ENCODE results near the gene CHCHD5.
A peak's percentile ranks its signal among the peaks of the same experiment; 100 is the strongest.
"Not testable (repeated sequence)": the region's sequence is repeated elsewhere in the genome, so short reads cannot be mapped to it uniquely, and the experiment has no call there.

CHCHD5 gene

GRCh38 chr2:112584134-112584890, at the start of gene CHCHD5:
TSS of gene CHCHD5 (plus strand) at chr2:112584609. CDS start at chr2:112584648, 39 bp downstream.
- peak; percentile 74 for FAIRE-seq
- peak; percentile 88 for DNase-seq (ENCODE audit: insufficient read length, low spot score)

DNA sequence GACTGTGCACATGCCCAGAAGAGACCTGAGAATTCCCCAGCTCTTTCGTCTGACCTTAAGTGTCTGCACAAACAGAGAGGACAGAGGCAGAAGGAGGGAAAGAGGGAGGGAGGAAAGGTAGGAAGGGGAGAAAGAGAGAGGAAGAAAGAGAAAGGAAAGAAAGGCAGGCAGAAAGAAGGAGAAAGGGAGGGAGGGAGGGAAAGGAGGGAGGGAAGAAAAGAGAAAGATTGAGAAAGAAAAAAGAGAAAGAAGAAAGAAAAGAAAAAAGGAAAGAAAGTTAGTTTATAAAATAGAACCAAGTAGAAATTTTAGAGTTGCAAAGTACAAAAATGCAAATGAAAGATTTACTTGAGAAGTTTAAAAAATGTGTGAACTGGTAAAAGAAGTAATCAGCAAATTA, 49.6 kb upstream of the CHCHD5 start:
- FAIRE-seq = no peak
- no peak for DNase-seq (ENCODE audit: insufficient read length, low spot score)

GRCh38 chr2:112536665-112537064, 47.7 kb upstream of the CHCHD5 start:
- not testable (repeated sequence) for FAIRE-seq; DNase-seq (ENCODE audit: insufficient read length, low spot score)

DNA sequence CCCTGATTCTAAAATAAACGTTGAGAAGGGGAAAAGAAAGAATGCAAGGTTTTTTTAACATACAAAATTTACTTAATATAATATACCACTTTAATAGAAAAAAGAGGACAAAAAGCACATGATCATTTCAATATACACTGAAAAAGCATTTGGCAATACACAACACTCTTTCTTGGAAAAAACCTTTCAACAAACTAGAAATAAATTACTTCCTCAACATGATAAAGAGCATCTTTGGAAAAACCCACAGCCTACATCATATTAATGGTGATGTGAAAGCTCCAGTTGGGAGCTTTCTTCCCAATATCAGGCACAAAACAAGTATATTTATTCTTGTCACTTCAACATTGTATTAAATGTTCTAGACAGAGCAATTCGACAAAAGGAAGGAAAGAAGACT, 45.1 kb upstream of the CHCHD5 start:
- DNase-seq (ENCODE audit: insufficient read length, low spot score) (no peak), FAIRE-seq (no peak)

DNA sequence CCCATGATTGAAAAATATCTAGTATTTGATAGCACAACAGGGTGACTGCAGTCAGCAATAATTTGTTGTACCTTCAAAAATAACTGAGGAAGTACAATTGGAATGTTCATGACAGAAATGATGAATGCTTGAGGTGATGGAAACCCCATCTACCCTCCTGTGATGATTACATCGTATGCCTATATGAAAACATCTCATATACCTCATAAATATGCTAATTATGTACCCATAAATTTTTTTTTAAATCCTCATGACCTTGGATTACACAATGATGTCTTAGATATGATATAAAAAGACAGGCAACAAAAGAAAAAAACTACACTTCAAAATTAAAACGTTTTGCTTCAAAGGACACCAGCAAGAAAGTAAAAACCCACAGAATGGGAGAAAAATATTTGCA, 43.5 kb upstream of the CHCHD5 start:
- DNase-seq (ENCODE audit: insufficient read length, low spot score) (no peak), FAIRE-seq (no peak)

GRCh38 chr2:112541315-112542122, 42.9 kb upstream of the CHCHD5 start:
- peak; percentile 81 for DNase-seq (ENCODE audit: insufficient read length, low spot score)
- FAIRE-seq = peak; percentile 4

DNA sequence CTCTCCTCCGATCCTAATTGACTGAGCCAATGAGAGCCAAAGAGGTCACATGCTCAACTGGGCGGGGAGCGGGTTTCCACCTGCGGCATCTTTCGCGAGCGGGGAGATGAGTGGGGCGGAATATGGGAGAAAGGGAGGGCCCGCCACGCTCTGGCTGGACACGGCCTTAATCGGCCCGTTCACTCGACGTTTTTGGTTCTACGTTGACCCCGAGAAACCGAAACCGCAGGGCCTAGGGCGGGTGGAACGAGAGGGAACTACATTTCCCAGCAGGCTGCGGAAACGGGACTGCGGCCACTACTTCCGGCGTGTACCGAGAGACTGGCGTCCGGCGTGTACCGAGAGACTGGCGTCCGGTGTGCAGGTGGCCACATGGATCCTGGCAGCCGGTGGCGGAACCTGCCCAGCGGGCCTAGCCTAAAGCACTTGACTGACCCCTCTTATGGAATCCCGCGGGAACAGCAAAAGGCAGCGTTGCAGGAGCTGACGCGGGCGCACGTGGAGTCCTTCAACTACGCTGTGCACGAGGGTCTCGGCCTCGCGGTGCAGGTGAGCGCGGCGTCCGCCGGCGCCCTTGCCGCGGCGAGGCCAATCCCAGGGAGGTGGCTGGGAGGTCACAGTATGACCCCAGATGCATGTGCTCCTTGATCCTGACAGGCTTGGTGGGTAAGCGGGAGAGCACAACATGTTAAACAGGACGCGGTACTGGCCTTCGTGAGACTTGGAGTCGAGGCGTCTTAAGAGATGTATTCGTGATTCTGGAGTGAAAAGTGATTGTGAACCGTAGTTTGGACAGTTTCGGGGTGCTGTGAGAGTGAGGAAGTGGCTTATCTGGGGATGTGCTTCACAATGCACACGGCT, 42.1 kb upstream of the CHCHD5 start, which contains the start of gene POLR1B:
Gene POLR1B, plus strand, starts transcription at position 343 of the 861 bp plus-strand sequence. Its CDS starts 30 bp downstream, at position 373.
- FAIRE-seq (peak; percentile 42), DNase-seq (ENCODE audit: insufficient read length, low spot score) (peak; percentile 91)

DNA sequence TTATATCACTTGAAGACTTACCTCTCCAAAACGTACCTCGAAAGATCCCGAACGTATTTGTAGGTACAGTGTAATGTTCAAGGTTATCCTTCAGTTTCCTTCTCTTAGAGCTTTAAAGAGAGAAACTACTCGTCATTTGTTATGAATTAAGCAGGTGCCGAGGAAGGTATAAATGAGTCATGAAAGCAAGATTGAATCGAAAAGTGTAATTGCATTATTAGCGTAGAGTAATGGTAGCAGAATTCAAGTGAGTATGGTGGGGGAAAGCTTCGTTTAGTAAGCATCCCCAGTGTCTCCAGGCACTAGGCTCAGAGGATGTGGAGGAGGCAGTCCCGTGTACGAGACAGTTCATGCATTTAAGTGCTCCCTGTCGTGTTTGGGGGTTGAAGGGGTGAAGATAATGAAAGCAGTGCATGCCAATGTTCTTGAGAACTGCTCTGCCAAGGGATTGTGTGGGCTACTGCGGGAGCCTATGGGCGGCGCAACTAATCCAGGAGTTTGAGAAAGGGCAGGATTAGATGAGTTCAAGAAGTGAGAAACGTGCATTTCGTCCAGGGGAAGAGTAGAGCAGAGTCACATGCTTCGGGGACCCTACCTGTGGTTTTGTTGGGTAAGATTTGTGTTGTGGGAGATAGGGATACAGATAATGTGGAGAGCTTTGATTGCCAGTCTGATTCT, 41.3 kb upstream of the CHCHD5 start:
- peak; percentile 15 for DNase-seq (ENCODE audit: insufficient read length, low spot score)
- no peak for FAIRE-seq

- FAIRE-seq = no peak
- no peak for DNase-seq (ENCODE audit: insufficient read length, low spot score)
These were observed 37.1 kb upstream of the CHCHD5 start for GRCh38 chr2:112547333-112547732.

DNA sequence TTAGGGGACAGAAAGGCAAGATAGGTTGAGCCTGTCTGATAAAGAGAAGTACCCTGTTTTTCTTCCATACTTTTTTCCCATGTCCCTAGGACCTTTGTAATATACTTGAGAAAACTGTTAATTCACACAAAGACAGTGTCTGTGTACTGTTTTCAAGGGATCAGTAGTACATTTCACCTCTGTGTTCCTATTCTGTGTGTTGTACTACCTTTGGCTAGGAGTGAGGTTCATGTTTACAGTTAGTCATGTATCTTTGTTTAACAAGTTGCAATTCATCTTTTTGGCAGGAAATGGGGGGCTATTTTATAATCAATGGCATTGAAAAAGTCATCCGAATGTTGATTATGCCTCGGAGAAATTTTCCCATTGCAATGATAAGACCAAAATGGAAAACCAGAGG, 35.4 kb upstream of the CHCHD5 start:
- FAIRE-seq (no peak), DNase-seq (ENCODE audit: insufficient read length, low spot score) (no peak)

DNA sequence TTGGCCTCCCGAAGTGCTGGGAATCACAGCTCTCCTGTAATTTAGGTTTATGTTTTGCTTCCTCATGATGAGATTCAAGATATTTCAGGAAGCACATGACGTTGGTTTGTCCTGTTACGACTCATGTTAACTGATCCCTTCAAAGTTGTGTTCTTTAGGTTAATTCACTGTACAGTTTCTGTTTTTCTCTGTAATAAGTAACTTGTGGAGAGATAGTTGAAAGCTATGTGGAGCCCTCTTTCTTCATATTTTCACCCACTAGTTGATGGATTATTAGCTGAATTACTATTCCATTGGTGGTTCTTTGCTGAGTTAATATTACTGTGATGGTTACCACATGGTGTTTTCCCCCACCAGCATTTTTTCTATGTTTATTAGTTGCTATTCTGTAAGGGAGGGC, 18.3 kb upstream of the CHCHD5 start:
- DNase-seq (ENCODE audit: insufficient read length, low spot score) = no peak
- FAIRE-seq = no peak

DNA sequence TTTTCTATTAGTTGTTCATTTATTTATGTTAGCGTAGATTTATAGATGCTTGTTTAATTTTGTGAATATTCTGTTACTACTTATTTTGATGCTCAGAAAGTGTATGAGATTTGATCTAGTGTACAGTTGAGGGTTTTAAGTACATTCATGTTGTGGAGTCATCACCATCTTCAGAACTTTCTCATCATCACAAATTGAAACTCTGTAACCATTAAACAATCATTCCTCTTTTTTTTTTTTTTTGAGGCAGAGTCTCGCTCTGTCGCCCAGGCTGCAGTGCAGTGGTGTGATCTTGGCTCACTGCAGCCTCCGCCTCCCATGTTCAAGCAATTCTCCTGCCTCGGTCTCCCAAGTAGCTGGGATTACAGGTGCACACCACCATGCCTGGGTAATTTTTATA, 17.9 kb upstream of the CHCHD5 start:
- DNase-seq (ENCODE audit: insufficient read length, low spot score); FAIRE-seq: not testable (repeated sequence)

DNA sequence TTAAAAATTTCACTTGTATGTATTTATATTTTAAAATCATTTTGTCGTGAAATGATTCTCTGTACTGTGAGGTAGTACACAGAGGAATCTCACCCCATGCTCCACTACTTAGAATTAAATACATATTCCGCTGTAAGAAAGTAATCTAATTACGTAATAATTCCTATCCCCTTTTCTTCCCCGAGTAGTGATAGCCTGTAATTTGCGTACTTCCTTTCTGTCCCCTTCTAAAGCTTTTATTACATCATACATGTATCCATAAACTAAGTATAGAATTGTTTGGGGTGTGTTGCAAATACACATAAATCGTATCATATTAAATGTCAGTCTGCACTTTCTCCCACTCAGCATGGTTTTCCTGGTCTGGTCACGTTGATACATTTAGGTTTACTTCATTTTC, 12.4 kb upstream of the CHCHD5 start:
- no peak for FAIRE-seq
- DNase-seq (ENCODE audit: insufficient read length, low spot score) = no peak

DNA sequence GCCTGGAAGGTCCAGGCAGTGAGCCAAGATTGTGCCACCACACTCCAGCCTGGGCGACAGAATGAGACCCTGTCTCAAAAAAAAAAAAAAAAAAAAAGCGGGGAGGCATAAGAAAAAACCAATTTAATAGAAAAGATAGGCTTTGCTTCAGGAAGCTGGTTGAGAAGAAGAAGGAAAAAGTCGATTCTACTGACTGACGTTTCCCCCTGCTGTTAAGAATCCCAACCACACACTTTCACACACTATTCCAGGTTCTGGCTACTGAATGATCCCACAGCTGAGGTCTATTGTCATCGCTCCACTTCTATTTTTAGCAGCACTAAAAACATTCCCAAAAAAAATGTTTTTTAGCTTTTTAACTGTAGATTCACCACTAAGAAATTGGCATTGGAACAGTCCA, 6.7 kb upstream of the CHCHD5 start:
- no peak for FAIRE-seq
- DNase-seq (ENCODE audit: insufficient read length, low spot score) = peak; percentile 29

DNA sequence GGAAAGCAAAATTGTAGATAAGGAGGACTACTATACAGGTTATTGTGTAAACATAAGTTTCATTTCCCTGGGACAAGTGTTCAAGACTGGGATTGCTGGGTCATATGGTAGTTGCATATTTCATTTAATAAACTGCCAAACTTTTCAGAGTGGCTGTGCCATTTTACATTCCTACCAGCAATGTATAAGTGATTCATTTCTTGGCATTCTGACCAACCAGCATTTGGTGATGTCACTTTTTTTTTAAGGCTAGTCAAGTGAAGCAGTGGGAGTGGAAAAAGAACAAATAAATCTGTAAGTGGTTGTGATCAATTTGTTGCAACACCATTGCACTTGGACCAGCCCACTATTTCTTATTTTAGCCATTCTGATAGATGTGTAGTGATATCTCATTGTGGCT, 5.2 kb upstream of the CHCHD5 start:
- DNase-seq (ENCODE audit: insufficient read length, low spot score) (no peak), FAIRE-seq (no peak)

- DNase-seq (ENCODE audit: insufficient read length, low spot score) = no peak
- no peak for FAIRE-seq
These were observed 4.3 kb upstream of the CHCHD5 start for GRCh38 chr2:112580084-112580483.

- DNase-seq (ENCODE audit: insufficient read length, low spot score) (peak; percentile 42), FAIRE-seq (no peak)
These were observed 2.1 kb upstream of the CHCHD5 start for GRCh38 chr2:112582314-112582746.

DNA sequence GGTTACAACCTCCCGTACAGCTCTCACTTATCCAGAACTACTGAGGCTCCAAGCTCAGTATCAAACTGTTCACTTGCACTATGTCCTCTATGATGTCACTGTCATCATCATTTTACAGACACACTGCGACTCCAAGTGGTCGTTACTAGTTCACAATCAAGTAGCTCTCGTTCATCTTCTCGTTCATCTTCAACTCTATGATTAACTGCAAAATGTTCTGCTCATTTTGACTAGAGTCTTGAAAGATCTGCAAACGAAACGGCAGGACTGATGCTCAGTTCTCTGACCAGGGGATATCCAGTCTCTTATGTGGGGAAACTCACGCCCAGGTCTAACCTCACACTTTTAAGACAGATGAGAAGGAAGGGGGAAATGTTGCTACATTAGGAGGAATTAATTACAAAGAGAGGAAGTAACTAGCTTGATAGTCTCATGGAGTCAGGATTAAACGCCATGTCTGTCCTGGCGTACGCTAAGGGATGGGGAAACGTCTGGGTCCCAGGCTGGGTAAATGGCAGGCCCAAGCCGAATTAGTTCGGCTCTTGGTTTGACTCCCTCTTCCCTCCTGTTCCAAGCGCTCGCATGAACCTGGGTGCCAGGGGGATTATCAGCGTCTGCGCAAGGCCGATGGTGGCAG, 794 bp upstream of the CHCHD5 start:
- FAIRE-seq (no peak), DNase-seq (ENCODE audit: insufficient read length, low spot score) (no peak)

DNA sequence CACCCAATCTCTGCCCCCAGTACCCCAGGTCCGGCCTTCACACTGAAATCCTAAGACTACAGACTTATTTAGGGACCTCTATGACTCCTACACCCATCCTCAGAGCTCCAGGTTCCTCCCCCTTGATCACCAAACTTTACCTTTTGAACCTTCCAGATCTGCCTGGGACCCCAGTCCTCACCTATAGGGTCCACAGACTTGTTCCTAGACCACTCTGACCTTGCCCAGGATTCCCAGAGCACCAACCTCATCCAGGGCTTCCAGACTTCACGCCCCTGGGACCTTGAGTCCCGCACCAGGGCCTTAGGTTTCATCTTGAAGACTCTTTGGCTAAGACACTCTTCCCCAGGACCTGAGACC, 462 bp downstream of the CHCHD5 start:
- DNase-seq (ENCODE audit: insufficient read length, low spot score) (no peak), FAIRE-seq (no peak)

DNA sequence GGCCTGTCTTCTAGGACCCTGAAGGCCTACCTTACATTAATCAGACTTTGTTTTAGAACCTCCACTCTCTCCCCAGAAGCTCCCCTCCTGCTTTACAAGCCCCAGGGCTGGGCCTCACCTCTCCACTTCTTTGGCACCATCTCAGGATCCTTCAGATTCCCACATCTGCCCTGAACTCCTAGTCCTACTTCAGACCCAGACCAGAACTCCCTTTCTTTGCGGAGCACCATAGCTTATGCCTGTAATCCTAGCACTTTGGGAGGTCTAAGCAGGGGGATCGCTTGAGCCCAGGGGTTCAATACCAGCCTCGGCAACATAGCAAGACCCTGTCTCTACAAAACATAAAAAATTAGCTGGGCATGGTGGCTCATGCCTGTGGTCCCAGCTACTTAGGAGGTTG, 991 bp downstream of the CHCHD5 start:
- no peak for DNase-seq (ENCODE audit: insufficient read length, low spot score)
- FAIRE-seq = no peak

All from HTR-8/SVneo (cell line).